ENCODE results near the gene APOB.

- TF ChIP-seq CTCF (IDR thresholded peaks at IDR 0.05) (no peak), POLR2A (IDR thresholded peaks at IDR 0.05) (no peak)
These were observed 10.1 kb upstream of the APOB start for GRCh38 chr2:21054011-21054410.
